HEK293 (cell line): ENCODE results near the gene CCDC28B.

Experiments
- HIC1 ChIP-seq: fragments of 450-650 bp; formaldehyde crosslinking; IDR thresholded peaks from 2 replicates; pipeline ENCODE4 v1.5.1; 2016; ENCODE audit warnings: missing biosample characterization, missing genetic modification characterization
- IKZF3 ChIP-seq: fragments of 450-650 bp; IDR thresholded peaks from 2 replicates; pipeline ENCODE4 v1.5.0; 2018; ENCODE audit warnings: missing biosample characterization, mild to moderate bottlenecking, missing genetic modification characterization, moderate library complexity
- KLF16 ChIP-seq: fragments of 450-650 bp; formaldehyde crosslinking; IDR thresholded peaks from 2 replicates; pipeline ENCODE4 v1.5.1; 2017; ENCODE audit warnings: missing biosample characterization, missing genetic modification characterization
- PRDM2 ChIP-seq: fragments of 450-650 bp; formaldehyde crosslinking; IDR thresholded peaks from 2 replicates; pipeline ENCODE4 v1.5.1; 2016; ENCODE audit warnings: missing biosample characterization, missing genetic modification characterization, borderline replicate concordance
- PRDM4 ChIP-seq: fragments of 450-650 bp; formaldehyde crosslinking; IDR thresholded peaks from 2 replicates; pipeline ENCODE4 v1.5.1; 2017; ENCODE audit warnings: missing biosample characterization, missing genetic modification characterization
- YY1 ChIP-seq: fragments of 450-650 bp; formaldehyde crosslinking; IDR thresholded peaks from 2 replicates; pipeline ENCODE4 v1.5.1; 2018; ENCODE audit warnings: missing biosample characterization, missing genetic modification characterization
- ZBTB49 ChIP-seq: fragments of 450-650 bp; formaldehyde crosslinking; IDR thresholded peaks from 2 replicates; pipeline ENCODE4 v1.5.1; 2016; ENCODE audit warnings: missing biosample characterization, missing genetic modification characterization, low read depth
- ZBTB8A ChIP-seq: fragments of 450-650 bp; formaldehyde crosslinking; IDR thresholded peaks from 2 replicates; pipeline ENCODE4 v1.5.1; 2016; ENCODE audit warnings: missing biosample characterization, missing genetic modification characterization
- ZNF175 ChIP-seq: fragments of 450-650 bp; formaldehyde crosslinking; IDR thresholded peaks from 2 replicates; pipeline ENCODE4 v1.5.1; 2016; ENCODE audit warnings: missing biosample characterization, missing genetic modification characterization
- ZNF19 ChIP-seq: fragments of 450-650 bp; formaldehyde crosslinking; IDR thresholded peaks from 2 replicates; pipeline ENCODE4; 2016; ENCODE audit warnings: missing biosample characterization, missing genetic modification characterization, low read depth
- ZNF211 ChIP-seq: fragments of 450-650 bp; formaldehyde crosslinking; IDR thresholded peaks from 2 replicates; pipeline ENCODE4 v1.5.1; 2016; ENCODE audit warnings: low read depth, missing biosample characterization, missing genetic modification characterization
- ZNF214 ChIP-seq: fragments of 450-650 bp; formaldehyde crosslinking; IDR thresholded peaks from 2 replicates; pipeline ENCODE4 v1.5.1; 2017; ENCODE audit warnings: missing biosample characterization, mild to moderate bottlenecking, missing genetic modification characterization, borderline replicate concordance
- ZNF302 ChIP-seq: fragments of 450-650 bp; formaldehyde crosslinking; IDR thresholded peaks from 2 replicates; pipeline ENCODE4 v1.5.1; 2016; ENCODE audit warnings: missing biosample characterization, missing genetic modification characterization, low read depth
- ZNF394 ChIP-seq: fragments of 450-650 bp; formaldehyde crosslinking; IDR thresholded peaks from 2 replicates; pipeline ENCODE4 v1.5.1; 2016; ENCODE audit warnings: missing biosample characterization, missing genetic modification characterization, mild to moderate bottlenecking, moderate library complexity, borderline replicate concordance
- ZNF404 ChIP-seq: fragments of 450-650 bp; formaldehyde crosslinking; IDR thresholded peaks from 2 replicates; pipeline ENCODE4 v1.5.1; 2017; ENCODE audit warnings: missing biosample characterization, missing genetic modification characterization
- ZNF423 ChIP-seq: fragments of 450-650 bp; formaldehyde crosslinking; IDR thresholded peaks from 2 replicates; pipeline ENCODE4 v1.5.1; 2016; ENCODE audit warnings: missing biosample characterization, missing genetic modification characterization
- ZNF488 ChIP-seq: fragments of 450-650 bp; formaldehyde crosslinking; IDR thresholded peaks from 2 replicates; pipeline ENCODE4 v1.5.1; 2016; ENCODE audit warnings: missing biosample characterization, missing genetic modification characterization
- ZNF530 ChIP-seq: fragments of 450-650 bp; formaldehyde crosslinking; IDR thresholded peaks from 2 replicates; pipeline ENCODE4 v1.5.1; 2016; ENCODE audit warnings: low read depth, missing biosample characterization, missing genetic modification characterization
- ZNF560 ChIP-seq: fragments of 450-650 bp; formaldehyde crosslinking; IDR thresholded peaks from 2 replicates; pipeline ENCODE4 v1.5.1; 2017; ENCODE audit warnings: missing biosample characterization, missing genetic modification characterization, borderline replicate concordance
- ZNF658 ChIP-seq: fragments of 450-650 bp; formaldehyde crosslinking; IDR thresholded peaks from 2 replicates; pipeline ENCODE4; 2016; ENCODE audit warnings: missing biosample characterization, missing genetic modification characterization
- ZNF670 ChIP-seq: fragments of 450-650 bp; formaldehyde crosslinking; IDR thresholded peaks from 2 replicates; pipeline ENCODE4 v1.5.1; 2016; ENCODE audit warnings: missing biosample characterization, missing genetic modification characterization, low read depth
- ZNF843 ChIP-seq: fragments of 450-650 bp; formaldehyde crosslinking; IDR thresholded peaks from 2 replicates; pipeline ENCODE4 v1.5.1; 2016; ENCODE audit warnings: missing biosample characterization, missing genetic modification characterization
- ZSCAN18 ChIP-seq: fragments of 450-650 bp; formaldehyde crosslinking; IDR thresholded peaks from 2 replicates; pipeline ENCODE4 v1.5.1; 2016; ENCODE audit warnings: missing biosample characterization, missing genetic modification characterization
- ZSCAN30 ChIP-seq: fragments of 450-650 bp; IDR thresholded peaks from 2 replicates; pipeline ENCODE4 v1.5.1; 2018; ENCODE audit warnings: missing biosample characterization, mild to moderate bottlenecking, missing genetic modification characterization, moderate library complexity

Gene CCDC28B

GRCh38 chr1:32200226-32201010 lies at the start of gene CCDC28B (continued):
- TF ChIP-seq ZSCAN18 (tag by site-specific recombination) (no peak), ZNF404 (tag by site-specific recombination) (no peak), ZNF843 (tag by site-specific recombination) (no peak), ZNF488 (tag by site-specific recombination) (no peak), YY1 (tag by site-specific recombination) (peak; percentile 26; the same call in 1 of the 2 replicates), ZNF670 (tag by site-specific recombination) (no peak), ZSCAN30 (tag by site-specific recombination) (no peak), ZNF302 (tag by site-specific recombination) (no peak), ZNF19 (tag by site-specific recombination) (no peak), ZNF560 (no peak), ZNF175 (tag by site-specific recombination) (no peak), KLF16 (tag by site-specific recombination) (0 out of 2 replicates have a peak, but pooled peaks have one; percentile 31), ZBTB49 (tag by site-specific recombination) (no peak), HIC1 (tag by site-specific recombination) (no peak), ZNF211 (tag by site-specific recombination) (no peak), ZNF530 (tag by site-specific recombination) (no peak), ZNF423 (tag by site-specific recombination) (no peak), ZNF394 (no peak), ZBTB8A (tag by site-specific recombination) (no peak; the same call in 1 of the 2 replicates), ZNF214 (tag by site-specific recombination) (no peak), PRDM2 (no peak), PRDM4 (tag by site-specific recombination) (no peak), IKZF3 (tag by site-specific recombination) (0 out of 2 replicates have a peak, but pooled peaks have one; percentile 28), ZNF658 (tag by site-specific recombination) (no peak)
